HS-5 (cell line): Measurements from ENCODE around the gene TPPP.
"Not testable (repeated sequence)": the region's sequence is repeated elsewhere in the genome, so short reads cannot be mapped to it uniquely, and the experiment has no call there.

Experiments
- DNase-seq: peaks from one replicate; pipeline ENCODE4 v3.0.0-alpha.2; 2012; ENCODE audit warnings: low read depth

TPPP gene

GRCh38 chr5:693271-694041 is at the start of gene TPPP:
TPPP (minus strand) TSS chr5:693352; CDS start chr5:678060, 15,292 bp downstream.
- DNase-seq, result not testable (repeated sequence)

GRCh38 chr5:742276-742675 is 49.1 kb upstream of the TPPP start:
- not testable (repeated sequence) for DNase-seq

- DNase-seq, result not testable (repeated sequence)
Observed at GRCh38 chr5:734145-734544, 41.0 kb upstream of the TPPP start.

- DNase-seq, result not testable (repeated sequence)
Observed at GRCh38 chr5:732754-733454, 39.8 kb upstream of the TPPP start.

GRCh38 chr5:729225-729624 is 36.1 kb upstream of the TPPP start:
- not testable (repeated sequence) for DNase-seq

- not testable (repeated sequence) for DNase-seq
Observed at GRCh38 chr5:727087-727486, 33.9 kb upstream of the TPPP start.

- DNase-seq, result not testable (repeated sequence)
Observed at GRCh38 chr5:723865-724264, 30.7 kb upstream of the TPPP start.

GRCh38 chr5:723309-723708 is 30.2 kb upstream of the TPPP start:
- not testable (repeated sequence) for DNase-seq

- DNase-seq, result not testable (repeated sequence)
Observed at GRCh38 chr5:719379-719778, 26.2 kb upstream of the TPPP start.

- DNase-seq, result no peak
Observed at GRCh38 chr5:717143-717542, 24.0 kb upstream of the TPPP start.

GRCh38 chr5:716740-717139 is 23.6 kb upstream of the TPPP start:
- not testable (repeated sequence) for DNase-seq

GRCh38 chr5:715636-716035 is 22.5 kb upstream of the TPPP start:
- not testable (repeated sequence) for DNase-seq

GRCh38 chr5:714215-715118 is 21.3 kb upstream of the TPPP start:
- not testable (repeated sequence) for DNase-seq

GRCh38 chr5:713686-714085 is 20.5 kb upstream of the TPPP start:
- not testable (repeated sequence) for DNase-seq

- not testable (repeated sequence) for DNase-seq
Observed at GRCh38 chr5:708848-709517, 15.8 kb upstream of the TPPP start.

- DNase-seq, result not testable (repeated sequence)
Observed at GRCh38 chr5:708374-708773, 15.2 kb upstream of the TPPP start.

- DNase-seq, result not testable (repeated sequence)
Observed at GRCh38 chr5:706127-706526, 13.0 kb upstream of the TPPP start.

- DNase-seq, result not testable (repeated sequence)
Observed at GRCh38 chr5:696753-697702, 3.9 kb upstream of the TPPP start.

GRCh38 chr5:696191-696590 is 3.0 kb upstream of the TPPP start:
- DNase-seq, result not testable (repeated sequence)

- not testable (repeated sequence) for DNase-seq
Observed at GRCh38 chr5:695475-695874, 2.3 kb upstream of the TPPP start.
